IMR-90 (cell line): ENCODE data around the gene TPM2. TPM values are rescaled to one million over a fixed set of nuclear protein-coding genes. Genes with fewer than 3 reads are reported as not detected.

Experiments
- ATAC-seq: fragments of 200-7000 bp; cut with Tn5 transposase; 2 replicates; pipeline ENCODE4 v1.9.1; 2020; ENCODE audit warnings: low read depth, mild to moderate bottlenecking, moderate library complexity
- BruUV-seq: library from RNA; stranded (reverse); fragments of 400-500 nt; replicated peaks from 2 replicates; lab custom pipeline; 2021; lab: Mats Ljungman, UMichigan
- CTCF ChIA-PET: fragments of 300-600 bp; formaldehyde crosslinking; extraction: SDS; loops from one replicate; lab custom pipeline; 2021; ENCODE audit warnings: antibody characterized with exemption; lab: Yijun Ruan, JAX
- POLR2A ChIA-PET: fragments of 300-600 bp; sonication (Branson Sonifier 250); formaldehyde crosslinking; loops from one replicate; lab custom pipeline; 2022; ENCODE audit warnings: antibody characterized with exemption; ENCODE audit not compliant: unreplicated experiment; lab: Charles Lee
- DNase-seq: peaks from one replicate; pipeline ENCODE4 v3.0.0; 2013
- H2AFZ ChIP-seq: replicated peaks from 2 replicates; pipeline ENCODE3; 2013; ENCODE audit warnings: low read length, mild to moderate bottlenecking; ENCODE audit not compliant: poor library complexity
- H2AK5ac ChIP-seq: 2 replicates; pipeline ENCODE4 v1.6.1; 2013; ENCODE audit warnings: low read depth, low read length, inconsistent platforms
- H2AK9ac ChIP-seq: replicated peaks from 2 replicates; pipeline ENCODE3; 2013; ENCODE audit warnings: mild to moderate bottlenecking, low read depth, low read length, moderate library complexity; ENCODE audit not compliant: poor library complexity
- H2BK120ac ChIP-seq: 2 replicates; pipeline ENCODE4 v1.6.1; 2013; ENCODE audit warnings: low read depth, low read length, inconsistent platforms
- H2BK15ac ChIP-seq: 3 replicates; pipeline ENCODE4 v1.6.1; 2013; ENCODE audit warnings: low read depth, low read length, inconsistent platforms
- H2BK20ac ChIP-seq: 2 replicates; pipeline ENCODE4 v1.6.1; 2013; ENCODE audit warnings: low read depth, mild to moderate bottlenecking, inconsistent platforms, low read length, moderate library complexity
- H2BK5ac ChIP-seq: 2 replicates; pipeline ENCODE4 v1.6.1; 2013; ENCODE audit warnings: mild to moderate bottlenecking, low read depth, low read length, inconsistent platforms; ENCODE audit not compliant: poor library complexity, severe bottlenecking
- H3K14ac ChIP-seq: replicated peaks from 2 replicates; pipeline ENCODE4 v1.6.1; 2013; ENCODE audit warnings: low read depth, low read length, inconsistent platforms
- H3K18ac ChIP-seq: 2 replicates; pipeline ENCODE4 v1.6.1; 2013; ENCODE audit warnings: low read depth, low read length, control low read depth
- H3K23ac ChIP-seq: 2 replicates; pipeline ENCODE4 v1.6.1; 2013; ENCODE audit warnings: low read depth, low read length, inconsistent platforms
- H3K27ac ChIP-seq: 2 replicates; pipeline ENCODE4 v1.5.1; 2013; ENCODE audit warnings: mild to moderate bottlenecking, control low read depth, low read length; ENCODE audit not compliant: insufficient read depth
- H3K27me3 ChIP-seq: 2 replicates; pipeline ENCODE4 v1.6.1; 2013; ENCODE audit warnings: low read length; ENCODE audit not compliant: control insufficient read depth, insufficient read depth
- H3K36me3 ChIP-seq: 2 replicates; pipeline ENCODE4 v1.6.1; 2013; ENCODE audit warnings: low read length, mixed read lengths; ENCODE audit not compliant: control insufficient read depth, insufficient read depth
- H3K4ac ChIP-seq: 2 replicates; pipeline ENCODE4 v1.6.1; 2013; ENCODE audit warnings: low read depth, low read length, inconsistent platforms
- H3K4me1 ChIP-seq: 2 replicates; pipeline ENCODE4 v1.6.1; 2013; ENCODE audit warnings: low read length, mixed read lengths; ENCODE audit not compliant: control insufficient read depth, insufficient read depth
- H3K4me2 ChIP-seq: 2 replicates; pipeline ENCODE4 v1.6.1; 2013; ENCODE audit warnings: low read depth, mild to moderate bottlenecking, control low read depth, low read length, moderate library complexity
- H3K4me3 ChIP-seq: 2 replicates; pipeline ENCODE4 v1.5.1; 2013; ENCODE audit warnings: low read depth, mild to moderate bottlenecking, control low read depth, low read length, moderate library complexity; ENCODE audit not compliant: insufficient read depth
- H3K56ac ChIP-seq: 2 replicates; pipeline ENCODE4 v1.6.1; 2013; ENCODE audit warnings: low read length, inconsistent platforms; ENCODE audit not compliant: insufficient read depth; ENCODE audit errors: extremely low read depth
- H3K79me1 ChIP-seq, 2 experiments: 2 replicates each; pipeline ENCODE4 v1.6.1; 2013; ENCODE audit warnings: low read length in 2 of 2, inconsistent platforms in 1 of 2, low read depth in 1 of 2
- H3K9ac ChIP-seq: 2 replicates; pipeline ENCODE4 v1.6.1; 2013; ENCODE audit warnings: low read depth, low read length, control low read depth
- H3K9me1 ChIP-seq: 2 replicates; pipeline ENCODE4 v1.6.1; 2013; ENCODE audit warnings: low read length, inconsistent platforms; ENCODE audit not compliant: insufficient read depth
- H3K9me3 ChIP-seq: 2 replicates; pipeline ENCODE4 v1.6.1; 2013; ENCODE audit warnings: low read length; ENCODE audit not compliant: control insufficient read depth, insufficient read depth
- H4K20me1 ChIP-seq: 2 replicates; pipeline ENCODE4 v1.6.1; 2013; ENCODE audit warnings: low read length, inconsistent platforms; ENCODE audit not compliant: insufficient read depth
- H4K5ac ChIP-seq: 2 replicates; pipeline ENCODE4 v1.6.1; 2013; ENCODE audit warnings: mild to moderate bottlenecking, low read depth, low read length, control low read depth
- H4K8ac ChIP-seq, 2 experiments: 2 replicates each; pipeline ENCODE4 v1.6.1; 2013; ENCODE audit warnings: low read depth in 2 of 2, low read length in 2 of 2, control low read depth in 1 of 2, inconsistent platforms in 1 of 2
- H4K91ac ChIP-seq: 2 replicates; pipeline ENCODE4 v1.6.1; 2013; ENCODE audit warnings: low read depth, low read length, inconsistent platforms; ENCODE audit not compliant: insufficient read depth
- CHD1 ChIP-seq: IDR thresholded peaks from 2 replicates; pipeline ENCODE4 v1.6.1; 2012; ENCODE audit warnings: low read depth, low read length, improper control_type of control experiment
- MAFK ChIP-seq: IDR thresholded peaks from 2 replicates; pipeline ENCODE4 v1.6.1; 2012; ENCODE audit warnings: low read depth, low read length, improper control_type of control experiment
- MAZ ChIP-seq: IDR thresholded peaks from 2 replicates; pipeline ENCODE4 v1.6.1; 2012; ENCODE audit warnings: low read depth, mild to moderate bottlenecking, low read length, improper control_type of control experiment, moderate library complexity, borderline replicate concordance
- RCOR1 ChIP-seq: IDR thresholded peaks from 2 replicates; pipeline ENCODE4 v1.6.1; 2012; ENCODE audit warnings: mild to moderate bottlenecking, low read length, improper control_type of control experiment; ENCODE audit not compliant: insufficient replicate concordance
- USF2 ChIP-seq: fragments of 150-350 bp; IDR thresholded peaks from 2 replicates; pipeline ENCODE4 v1.6.1; 2017; ENCODE audit warnings: mild to moderate bottlenecking, antibody characterized with exemption, low read length, low read depth
- WGBS, 2 experiments: methylation state at CpG; one replicate each; pipeline versions ENCODE4 v1.1.5 to v1.1.7; 2013; ENCODE audit warnings: missing lambda C conversion rate in 2 of 2; ENCODE audit not compliant: insufficient read length in 1 of 2; ENCODE audit errors: extremely low coverage in 2 of 2; 5-methylcytosine and 5-hydroxymethylcytosine counted together
- dilution Hi-C: fragments of 300-500 bp; cut with HindIII; formaldehyde crosslinking; loops from one replicate; pipeline ENCODE4 v1.14.3; 2018; ENCODE audit warnings: low sequenced_read_pairs; ENCODE audit not compliant: unreplicated experiment
- in situ Hi-C: fragments of 300-500 bp; cut with MboI; formaldehyde crosslinking; loops from 3 replicates; pipeline ENCODE4 v1.14.3; 2019; ENCODE audit warnings: low sequenced_read_pairs, inconsistent platforms, mixed read lengths
- intact Hi-C: fragments of 100-400 bp; cut with micrococcal nuclease; formaldehyde crosslinking; loops from 2 replicates; pipeline ENCODE4 v1.10.0; 2022
- polyA plus RNA-seq, 3 experiments: library from polyadenylated mRNA; depleted of rRNA; stranded (reverse); fragments of >200 nt; gene quantifications; 2 replicates each; pipeline ENCODE4 v1.2.3, GENCODE V29; 2012; ENCODE audit warnings: low replicate concordance in 1 of 3
- total RNA-seq: library from RNA; depleted of rRNA; stranded (reverse); fragments of >200 nt; gene quantifications from 2 replicates; pipeline ENCODE4 v1.2.3, GENCODE V29; 2012

Gene TPM2
- total and polyA plus RNA-seq, 2 of the 4 experiments (the other 2 are of a cell fraction): 960 to 2,500 TPM

- H3K27me3 ChIP-seq: no peaks in the 10 kb centered on the region
- H2BK15ac ChIP-seq: peak overlapping the region; percentile 33; the same call in 1 of the 3 replicates
- H2BK120ac ChIP-seq: peak overlapping the region; percentile 16
- no peak overlapping the region for H3K56ac ChIP-seq
- H3K18ac ChIP-seq: peak overlapping the region; percentile 40; the same call in 1 of the 2 replicates
- no TSS peak for BruUV-seq
- H4K20me1 ChIP-seq: peaks cover 10% of the 10 kb centered on the region
- DNase-seq: no peak
- WGBS, 2 experiments: 32% methylated on average over 27 of the region's 51 CpGs; no CpG with 5 or more reads in 1 of the 2 experiments
- CTCF ChIA-PET: interaction anchor here (1.0 to 1.3 kb wide), 2 partner anchors 15 to 57 kb away, joined by 3 to 5 read pairs; partner anchors contain the start of gene CREB3
- H3K79me1 ChIP-seq: peaks cover 0 to 10% of the 10 kb centered on the region in 2 experiments; a peak in 2 of 4 replicates
- dilution Hi-C loops (no loop called here), intact Hi-C loops (no loop called here), in situ Hi-C loops (no loop called here)
- peak overlapping the region; percentile 86 for H2AK9ac ChIP-seq
- no peak overlapping the region; the same call in 1 of the 2 replicates for H3K27ac ChIP-seq
- peak overlapping the region; percentile 67 for H3K4ac ChIP-seq
- no peaks in the 10 kb centered on the region for H3K9me3 ChIP-seq
- H3K9me1 ChIP-seq: peaks cover 20% of the 10 kb centered on the region
- no peak overlapping the region for H2BK5ac ChIP-seq
- H4K8ac ChIP-seq: peak overlapping the region; percentile 15 to 80; a peak in 3 of 4 replicates
- H3K36me3 ChIP-seq: no peaks in the 10 kb centered on the region
- H4K5ac ChIP-seq: peak overlapping the region; percentile 39; the same call in 1 of the 2 replicates
- POLR2A ChIA-PET: interaction anchor here (1.7 kb wide), 1 partner anchor 15 kb away, joined by 4 read pairs; no protein-coding TSS in a partner anchor
- no peak for TF ChIP-seq RCOR1
- TF ChIP-seq MAFK: no peak
- TF ChIP-seq MAZ: no peak
- TF ChIP-seq USF2: no peak
- no peak for TF ChIP-seq CHD1
- H3K9ac ChIP-seq: no peak overlapping the region
- peak overlapping the region; percentile 91 for H2AFZ ChIP-seq
- H3K23ac ChIP-seq: no peak overlapping the region
- no peak overlapping the region; the same call in 1 of the 2 replicates for H2BK20ac ChIP-seq
- H2AK5ac ChIP-seq: peak overlapping the region; percentile 56
- peak overlapping the region; percentile 27; the same call in 1 of the 2 replicates for H4K91ac ChIP-seq
- H3K4me2 ChIP-seq: peak overlapping the region; percentile 40; the same call in 1 of the 2 replicates
- no peak; the same call in 1 of the 2 replicates for ATAC-seq
- peaks cover 19% of the 10 kb centered on the region for H3K4me1 ChIP-seq
- H3K4me3 ChIP-seq: peak overlapping the region; percentile 12; the same call in 1 of the 2 replicates
- H3K14ac ChIP-seq: no peak overlapping the region
Measured at GRCh38 chr9:35675732-35676392, 13.9 kb downstream of the TPM2 start.
